HG02588 (cell line): ENCODE data around the gene MMP7.
A peak's percentile ranks its signal among the peaks of the same experiment; 100 is the strongest.

ENCODE experiments used
- ATAC-seq: cut with Tn5 transposase; IDR thresholded peaks from one replicate; pipeline ENCODE4 v1.9.1; 2021; ENCODE audit warnings: mild to moderate bottlenecking, moderate library complexity; ENCODE audit not compliant: unreplicated experiment

MMP7 gene

GRCh38 chr11:102530558-102530957 is at the start of gene MMP7:
TSS of gene MMP7 (minus strand) at chr11:102530747. CDS start at chr11:102530700, 47 bp downstream.
- no peak for ATAC-seq

- ATAC-seq, result no peak
Observed at GRCh38 chr11:102577723-102578122, 47.2 kb upstream of the MMP7 start.

- peak; percentile 47 for ATAC-seq
Observed at GRCh38 chr11:102577182-102577581, 46.6 kb upstream of the MMP7 start.

GRCh38 chr11:102576350-102576749 is 45.8 kb upstream of the MMP7 start:
- ATAC-seq, result no peak

GRCh38 chr11:102575012-102575411 is 44.5 kb upstream of the MMP7 start:
- no peak for ATAC-seq

GRCh38 chr11:102573851-102574250 is 43.3 kb upstream of the MMP7 start:
- no peak for ATAC-seq

- no peak for ATAC-seq
Observed at GRCh38 chr11:102572554-102573220, 42.1 kb upstream of the MMP7 start.

- no peak for ATAC-seq
Observed at GRCh38 chr11:102568851-102569250, 38.3 kb upstream of the MMP7 start.

- no peak for ATAC-seq
Observed at GRCh38 chr11:102566112-102566511, 35.6 kb upstream of the MMP7 start.

- ATAC-seq, result peak; percentile 50
Observed at GRCh38 chr11:102564110-102564509, 33.6 kb upstream of the MMP7 start.

GRCh38 chr11:102561636-102562035 is 31.1 kb upstream of the MMP7 start:
- ATAC-seq, result no peak

- peak; percentile 80 for ATAC-seq
Observed at GRCh38 chr11:102560555-102561011, 30.0 kb upstream of the MMP7 start.

GRCh38 chr11:102559839-102560238 is 29.3 kb upstream of the MMP7 start:
- ATAC-seq, result peak; percentile 40

- ATAC-seq, result no peak
Observed at GRCh38 chr11:102555091-102555490, 24.5 kb upstream of the MMP7 start.

GRCh38 chr11:102553835-102554282 is 23.3 kb upstream of the MMP7 start:
- peak; percentile 69 for ATAC-seq

GRCh38 chr11:102552447-102553194 is 22.1 kb upstream of the MMP7 start:
- ATAC-seq, result no peak

GRCh38 chr11:102552020-102552419 is 21.5 kb upstream of the MMP7 start:
- ATAC-seq, result no peak

- no peak for ATAC-seq
Observed at GRCh38 chr11:102551169-102551781, 20.7 kb upstream of the MMP7 start.

GRCh38 chr11:102546923-102547471 is 16.4 kb upstream of the MMP7 start:
- ATAC-seq, result peak; percentile 77

GRCh38 chr11:102546427-102546826 is 15.9 kb upstream of the MMP7 start:
- ATAC-seq, result peak; percentile 67

- no peak for ATAC-seq
Observed at GRCh38 chr11:102545701-102546100, 15.2 kb upstream of the MMP7 start.
